HG03342 (cell line): ENCODE data around the gene CPM.

Experiments
- ATAC-seq: cut with Tn5 transposase; IDR thresholded peaks from one replicate; pipeline ENCODE4 v1.9.1; 2021; ENCODE audit warnings: mild to moderate bottlenecking, moderate library complexity; ENCODE audit not compliant: unreplicated experiment

Gene CPM

DNA sequence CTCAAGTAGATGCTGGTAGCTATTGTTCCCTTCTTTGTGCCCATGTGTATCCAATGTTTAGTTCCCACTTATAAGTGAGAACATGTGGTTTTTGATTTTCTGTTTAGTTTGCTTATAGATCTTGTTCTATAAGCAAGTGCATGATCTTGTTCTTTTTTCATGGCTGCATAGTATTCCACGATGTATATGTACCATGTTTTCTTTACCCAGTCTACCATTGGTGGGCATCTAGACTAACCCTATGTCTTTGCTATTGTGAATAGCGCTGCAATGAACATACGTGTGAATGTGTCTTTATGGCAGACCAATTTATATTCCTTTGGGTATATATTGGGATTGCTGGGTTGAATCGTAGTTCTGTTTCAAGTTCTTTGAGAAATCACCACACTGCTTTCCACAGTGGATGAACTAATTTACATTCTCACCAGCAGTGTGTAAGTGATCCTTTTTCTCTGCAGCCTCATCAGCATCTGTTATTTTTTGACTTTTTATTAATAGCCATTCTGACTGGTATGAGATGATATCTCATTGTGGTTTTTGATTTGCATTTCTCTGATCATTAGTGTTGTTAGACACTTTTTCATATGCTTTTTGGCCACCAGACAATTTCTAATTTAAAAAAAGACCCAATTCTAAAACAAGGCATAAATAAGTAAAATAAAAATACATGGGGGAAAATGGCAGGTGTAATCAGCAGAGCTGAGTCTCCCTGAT, 50.6 kb downstream of the CPM start:
- no peak for ATAC-seq

DNA sequence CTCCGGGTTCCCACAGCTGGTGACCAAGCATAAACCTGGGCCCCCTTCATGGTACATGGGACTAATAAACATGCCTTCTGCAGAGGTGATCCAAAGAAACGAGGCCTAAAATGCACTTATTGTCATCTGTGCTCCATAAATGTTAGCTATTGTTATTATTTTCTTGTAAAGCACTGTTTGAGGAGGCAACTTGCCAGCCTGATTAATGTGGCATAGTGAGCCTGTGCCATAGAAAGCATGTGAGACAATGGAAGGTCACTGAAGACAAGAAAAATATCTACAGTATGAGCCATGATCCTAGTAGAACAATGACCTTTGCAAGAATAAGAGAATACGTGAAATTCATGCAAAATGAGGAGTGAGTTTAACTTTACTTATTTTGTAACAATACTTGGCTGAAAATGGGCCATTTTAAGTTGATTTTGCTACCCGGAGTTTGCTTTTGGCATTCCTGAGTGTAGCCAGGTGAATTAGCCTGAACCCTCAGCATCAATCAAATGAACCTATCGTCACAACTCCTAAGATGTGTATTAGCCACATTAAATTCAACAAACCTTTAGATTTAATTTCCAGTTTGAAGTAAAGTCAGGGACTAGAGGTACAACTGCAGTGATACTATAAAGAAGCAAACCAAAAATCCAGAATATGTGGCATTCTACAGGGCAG, 52.2 kb downstream of the CPM start:
- ATAC-seq: no peak

DNA sequence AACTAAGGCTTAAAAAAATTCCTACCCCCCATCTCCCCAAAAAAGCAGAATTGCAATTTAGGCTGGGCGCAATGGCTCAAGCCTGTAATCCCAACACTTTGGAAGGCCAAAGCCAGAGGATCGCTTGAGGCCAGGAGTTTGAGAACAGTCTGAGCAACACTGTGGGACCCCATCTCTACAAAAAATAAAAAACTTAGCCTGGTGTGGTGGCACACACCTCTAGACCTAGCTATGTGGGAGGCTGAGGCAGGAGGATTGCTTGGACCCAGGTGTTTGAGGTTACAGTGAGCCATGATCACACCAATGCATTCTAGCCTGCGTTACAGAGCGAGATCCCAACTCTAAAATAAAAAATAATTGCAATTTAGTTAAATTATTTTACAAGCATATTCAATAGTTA, 54.1 kb downstream of the CPM start:
- no peak for ATAC-seq

DNA sequence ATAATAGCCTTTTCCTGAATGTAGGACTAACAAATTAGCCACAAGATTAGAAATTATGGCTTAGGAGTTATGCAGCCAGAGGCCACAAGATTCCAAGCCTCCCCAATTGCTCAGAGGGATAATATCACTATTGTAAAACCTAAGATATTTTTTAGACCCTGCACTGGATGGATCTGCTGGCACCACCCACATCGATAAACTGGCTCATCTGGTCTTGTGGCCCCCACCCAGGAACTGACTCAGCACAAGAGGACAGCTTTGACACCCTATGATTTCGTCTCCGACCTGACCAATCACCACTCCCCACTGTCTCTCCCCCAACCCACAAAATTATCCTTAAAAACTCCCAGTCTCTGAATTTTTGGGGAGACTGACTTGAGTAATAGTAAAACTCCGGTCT, 54.7 kb downstream of the CPM start:
- no peak for ATAC-seq

DNA sequence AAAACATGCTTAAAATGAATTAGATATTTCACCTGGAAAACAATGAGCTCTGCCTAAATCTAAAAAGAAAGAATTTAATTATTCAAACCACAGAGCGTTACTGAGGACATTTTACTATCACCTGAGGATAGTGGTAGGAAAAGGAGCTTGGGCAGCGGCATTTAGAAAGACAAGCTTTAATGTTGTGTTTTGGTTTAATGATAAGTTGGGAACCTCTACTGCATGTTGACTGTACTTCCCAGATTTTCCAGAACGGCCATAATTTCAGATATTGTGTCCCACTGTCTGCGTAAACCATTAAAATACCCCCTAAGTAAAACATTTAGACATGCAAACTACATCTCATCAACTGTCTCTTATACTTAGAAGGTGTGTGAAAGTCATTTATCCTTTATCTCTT, 55.4 kb downstream of the CPM start:
- no peak for ATAC-seq

DNA sequence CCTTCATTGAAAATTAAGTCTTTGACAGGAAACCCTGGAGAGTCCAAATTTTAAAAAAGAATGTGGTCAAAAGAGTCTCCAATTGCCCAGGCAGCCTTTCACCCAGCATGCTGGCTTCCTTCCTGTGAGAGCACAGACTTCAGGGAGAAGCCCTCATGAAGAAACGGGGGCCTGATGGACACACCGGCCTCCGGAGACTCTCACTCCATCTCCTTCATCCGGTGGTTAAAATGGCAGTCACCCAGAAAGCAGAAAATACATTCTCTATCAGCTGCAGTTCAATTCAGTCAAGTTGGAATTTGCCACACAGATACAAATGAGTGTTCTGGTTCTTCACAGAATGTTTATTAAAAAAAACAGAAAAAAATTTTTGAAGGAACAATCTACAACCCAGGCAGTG, 56.5 kb downstream of the CPM start:
- ATAC-seq: no peak

DNA sequence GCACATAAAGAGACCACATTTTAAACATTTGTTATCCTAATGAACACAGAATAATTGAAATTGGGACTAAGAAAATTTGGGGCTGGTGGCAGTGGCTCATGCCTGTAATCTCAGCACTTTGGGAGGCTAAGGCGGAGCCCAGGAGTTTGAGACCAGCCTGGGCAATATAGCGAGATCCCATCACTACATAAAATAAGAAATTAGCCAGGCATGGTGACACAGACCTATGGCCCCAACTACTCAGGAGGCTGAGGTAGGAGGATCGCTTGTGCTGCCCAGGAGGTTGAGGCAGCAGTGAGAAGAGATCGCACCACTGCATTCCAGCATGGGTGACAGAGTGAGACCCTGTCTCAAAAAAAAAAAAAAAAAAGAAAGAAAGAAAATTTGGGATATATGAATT, 59.7 kb downstream of the CPM start:
- no peak for ATAC-seq

DNA sequence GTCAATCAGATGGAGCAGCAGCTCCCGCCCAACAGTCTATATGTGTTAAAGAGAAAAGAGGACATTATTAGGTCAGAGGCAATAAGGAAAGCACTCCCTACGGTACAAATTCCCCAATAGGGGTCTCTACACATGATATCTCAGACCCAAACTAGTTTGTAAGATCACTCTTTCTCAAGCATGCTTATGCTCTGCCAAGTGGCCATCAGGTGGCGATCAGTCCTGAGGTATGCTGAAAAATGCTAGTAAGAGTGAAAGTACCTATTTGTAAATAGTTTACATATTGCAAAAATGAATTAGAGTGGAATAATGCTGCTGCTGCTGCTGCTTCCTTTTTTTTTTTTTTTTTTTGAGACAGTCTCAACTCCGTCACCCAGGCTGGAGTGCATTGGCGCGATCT, 61.0 kb downstream of the CPM start:
- peak; percentile 47 for ATAC-seq

DNA sequence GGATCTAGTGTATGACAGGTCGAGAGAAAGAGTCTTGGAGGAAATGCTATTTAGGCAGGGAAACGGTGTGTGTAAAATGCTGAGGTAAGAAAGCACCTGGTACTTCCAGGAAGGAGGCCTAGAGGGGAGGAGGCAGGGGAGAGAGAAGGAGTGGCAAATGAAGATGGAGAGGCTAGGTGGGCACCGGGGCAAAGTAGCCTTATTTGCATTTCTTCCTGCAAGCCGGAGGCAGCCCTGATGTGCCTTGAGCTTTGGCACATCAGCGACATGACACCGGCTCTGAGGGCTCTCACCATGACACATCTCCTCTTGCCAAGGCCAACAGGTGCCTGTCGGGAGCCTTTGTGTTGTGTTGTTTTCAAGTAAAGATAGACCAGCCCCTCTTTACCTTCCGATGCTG, 61.6 kb downstream of the CPM start:
- ATAC-seq: no peak

DNA sequence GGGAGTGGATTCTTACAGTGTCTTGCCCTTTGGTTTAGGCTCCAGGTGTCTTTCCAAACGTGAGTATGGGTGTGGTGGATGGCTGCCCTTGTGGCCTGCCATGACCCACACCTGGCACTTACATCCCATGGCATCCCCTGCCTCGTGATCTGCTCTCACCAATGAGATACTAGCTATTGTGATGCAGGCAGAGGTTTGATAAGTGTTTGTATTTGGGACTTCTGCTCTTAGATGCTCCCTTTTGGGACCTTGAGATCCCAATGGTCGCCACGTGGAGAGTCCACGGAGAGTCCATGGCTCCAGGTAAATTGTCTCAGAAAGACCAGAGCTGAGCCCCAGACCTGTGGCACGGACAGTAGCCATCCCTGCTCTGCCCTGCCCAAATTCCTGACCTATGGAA, 62.5 kb downstream of the CPM start:
- no peak for ATAC-seq

DNA sequence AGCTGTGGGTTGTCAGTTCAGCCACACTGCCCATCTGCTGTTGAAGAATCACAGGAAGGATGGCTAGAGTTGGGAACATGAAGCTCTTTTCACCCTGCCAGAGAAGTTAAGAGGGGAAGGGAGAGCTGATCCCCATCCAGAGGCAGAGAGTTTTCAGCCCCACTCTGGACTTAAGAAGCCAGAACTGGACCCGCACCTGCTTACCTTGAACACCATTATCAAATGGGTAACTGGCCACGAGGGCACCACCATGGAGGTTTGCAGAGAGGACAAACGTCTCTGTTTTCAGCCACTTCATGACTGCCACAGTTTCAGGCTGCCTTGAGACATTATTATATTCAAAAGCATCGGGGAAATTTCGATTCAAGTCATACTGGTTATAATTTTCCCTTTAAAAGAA, 63.0 kb downstream of the CPM start:
- ATAC-seq: no peak

DNA sequence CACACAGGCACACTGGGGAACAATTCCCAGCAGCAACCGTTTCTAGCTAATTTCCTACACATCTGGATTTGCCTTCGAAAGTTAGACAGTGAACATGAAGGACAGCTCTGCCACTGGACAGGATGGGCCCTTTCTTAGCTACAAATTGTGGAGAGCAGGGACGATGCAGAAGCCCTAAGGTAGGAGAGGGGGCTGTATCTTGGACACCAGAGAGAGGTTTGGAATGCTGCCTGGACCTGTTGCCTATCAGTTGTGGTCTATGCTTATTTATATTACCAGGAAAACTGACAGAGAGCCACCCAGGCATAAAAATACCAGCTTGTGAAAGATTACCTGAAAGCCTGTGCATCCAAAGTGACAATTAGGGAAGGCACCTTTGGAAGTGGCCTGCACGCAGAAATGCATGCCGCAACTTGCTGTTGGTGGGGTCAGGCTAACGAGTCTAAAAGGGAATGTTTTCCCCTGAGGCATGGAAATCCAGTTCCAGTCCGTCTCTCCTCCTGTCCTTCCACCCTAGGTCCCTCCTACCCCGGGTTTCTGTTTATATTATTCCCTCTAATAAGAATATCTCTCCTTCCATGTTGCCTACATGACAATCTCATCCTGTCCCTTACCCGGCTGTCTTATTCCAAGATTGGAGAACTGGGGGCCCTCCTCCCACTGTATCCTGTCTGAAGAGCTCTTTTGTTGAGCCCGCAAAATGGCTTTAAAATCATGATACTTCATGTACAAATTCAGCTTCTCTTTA, 64.8 kb downstream of the CPM start:
- no peak for ATAC-seq

DNA sequence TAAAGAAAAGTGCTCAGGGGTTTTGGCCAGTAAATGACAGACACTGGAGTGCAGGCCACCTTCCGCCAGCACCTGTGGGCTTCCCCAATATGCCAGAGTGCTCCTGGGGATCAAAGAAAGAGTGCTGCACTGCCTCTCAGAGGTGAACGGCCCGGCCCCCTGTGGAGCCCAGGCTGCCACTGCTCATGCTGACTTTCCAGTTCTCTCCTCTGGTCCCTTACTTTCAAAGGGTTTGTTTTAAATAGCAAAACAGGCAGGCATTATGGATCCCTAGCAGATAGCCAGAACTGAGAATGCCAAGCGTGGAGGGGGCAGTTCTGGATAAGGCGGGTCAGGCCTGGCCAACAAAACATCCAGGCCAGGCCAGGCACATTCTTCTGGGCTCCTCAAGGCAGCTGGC, 65.4 kb downstream of the CPM start:
- ATAC-seq: no peak

DNA sequence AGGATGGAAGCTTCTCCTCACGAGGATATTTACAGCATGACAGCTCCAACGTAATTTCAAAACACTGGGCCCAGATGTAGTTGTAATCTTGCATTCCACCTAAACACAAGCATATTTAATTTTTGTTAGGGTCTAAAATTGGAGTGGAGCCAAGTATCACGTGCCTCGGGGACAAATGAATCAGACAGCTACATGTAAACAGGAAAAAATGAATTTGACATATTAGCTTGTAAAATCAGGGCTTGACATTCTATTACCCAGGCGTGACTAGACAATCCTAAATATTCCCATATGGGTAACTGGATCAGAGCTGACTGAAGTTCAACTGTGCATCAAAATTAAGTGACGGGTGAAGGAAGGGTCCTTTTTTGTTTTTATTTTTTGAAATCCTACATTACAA, 66.0 kb downstream of the CPM start:
- no peak for ATAC-seq

DNA sequence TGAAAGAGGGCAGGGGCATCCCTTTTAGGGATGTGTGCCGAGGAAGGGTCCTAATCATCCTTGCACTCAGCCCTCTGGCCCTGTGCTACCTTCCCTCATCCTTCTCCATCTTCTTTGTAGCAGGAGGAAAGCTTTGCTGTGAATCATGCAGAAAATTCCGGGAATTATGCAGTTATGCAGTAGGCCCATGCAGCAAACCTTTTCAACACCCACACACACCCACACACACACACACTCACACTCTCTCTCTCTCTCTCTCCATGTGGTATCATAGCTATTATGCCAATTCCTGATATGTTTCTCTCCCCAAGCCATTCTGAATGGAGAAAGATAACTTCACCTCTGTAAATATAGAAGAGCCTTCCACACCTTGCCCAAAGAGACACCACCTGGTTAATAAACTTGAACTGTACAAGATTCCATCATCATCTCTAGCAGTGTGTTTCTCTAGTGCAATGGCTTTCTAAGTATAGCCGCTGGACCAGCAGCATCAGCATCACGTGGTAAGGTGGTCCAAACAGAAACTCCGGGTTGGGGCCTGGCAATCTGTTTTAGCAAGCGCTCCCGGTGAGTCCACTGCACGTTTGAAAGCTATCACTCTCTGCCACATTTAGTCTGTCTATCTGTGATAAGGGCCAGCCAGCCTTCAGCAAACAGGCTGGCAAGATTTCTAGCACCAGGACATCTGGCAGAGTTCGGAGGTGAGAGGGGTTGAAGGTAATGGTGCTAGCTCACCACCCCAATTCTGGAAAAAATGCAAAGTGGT, 67.4 kb downstream of the CPM start:
- no peak for ATAC-seq

DNA sequence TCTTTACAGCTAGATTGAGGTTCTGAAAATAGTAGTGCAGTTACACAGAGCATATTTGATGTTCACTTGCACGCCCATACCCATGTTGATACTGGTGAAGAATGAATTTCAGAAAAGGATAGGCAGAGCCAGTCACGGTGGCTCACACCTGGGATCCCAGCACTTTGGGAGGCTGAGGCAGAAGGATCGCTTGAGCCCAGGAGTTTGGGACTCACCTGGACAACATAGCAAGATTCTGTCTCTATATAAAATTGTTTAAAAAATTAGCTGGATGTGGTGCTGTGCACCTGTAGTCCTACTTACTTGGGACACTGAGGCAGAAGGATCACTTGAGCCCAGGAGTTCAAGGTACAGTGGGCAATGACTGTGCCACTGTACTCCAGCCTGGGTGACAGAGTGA, 68.4 kb downstream of the CPM start:
- no peak for ATAC-seq

DNA sequence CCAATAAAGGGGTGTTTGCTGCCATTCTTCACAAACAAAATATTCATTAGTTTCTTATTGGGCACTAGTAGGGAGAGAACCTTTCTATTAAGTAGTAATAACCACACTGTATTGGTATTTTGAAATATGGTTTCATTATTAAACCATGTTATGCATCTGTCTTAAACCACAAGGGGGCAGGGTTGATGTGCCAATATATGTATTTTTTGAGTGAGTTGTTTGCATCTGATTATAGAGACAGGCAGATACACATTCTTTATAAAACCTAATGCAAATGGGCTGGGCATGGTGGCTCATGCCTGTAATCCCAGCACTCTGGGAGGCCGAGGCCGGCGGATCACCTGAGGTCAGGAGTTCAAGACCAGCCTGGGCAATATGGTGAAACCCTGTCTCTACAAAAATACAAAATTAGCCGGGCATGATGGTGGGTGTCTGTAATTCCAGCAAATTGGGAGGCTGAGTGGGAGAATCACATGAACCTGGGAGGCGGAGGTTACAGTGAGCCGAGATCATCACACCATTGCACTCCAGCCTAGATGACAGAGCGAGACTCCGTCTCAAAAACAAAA, 69.0 kb downstream of the CPM start:
- ATAC-seq: peak; percentile 57

DNA sequence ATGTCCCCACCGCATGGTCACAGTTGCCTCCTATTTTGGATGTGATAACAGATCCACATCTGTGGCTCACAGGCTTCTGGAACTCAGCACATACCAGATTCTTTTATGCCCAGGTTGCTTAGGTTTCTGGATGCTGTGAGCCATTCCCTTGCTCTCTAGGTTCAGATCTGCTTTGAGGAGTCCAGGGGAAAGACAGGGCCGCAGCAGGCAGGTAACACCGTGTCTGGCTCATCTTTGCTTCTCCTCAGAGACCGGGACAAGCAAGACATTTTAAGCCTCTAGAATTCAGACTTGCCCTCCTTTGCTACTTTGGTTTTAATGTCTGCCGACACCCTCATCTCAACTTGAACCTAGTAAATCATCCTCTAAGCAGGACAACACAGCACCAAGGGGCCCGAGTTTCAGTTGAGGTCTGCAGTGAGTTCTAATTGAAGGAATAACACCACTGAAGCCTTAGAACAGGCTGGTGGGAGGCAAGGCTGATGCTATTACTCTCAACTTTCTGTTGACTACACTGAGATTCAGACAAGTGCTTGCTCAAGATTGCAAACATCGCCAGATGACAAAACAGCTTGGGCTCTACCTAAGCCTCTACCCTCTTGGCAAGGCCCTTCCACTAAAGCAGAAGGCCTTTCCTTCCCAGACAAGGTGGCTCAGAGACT, 69.7 kb downstream of the CPM start:
- no peak for ATAC-seq

DNA sequence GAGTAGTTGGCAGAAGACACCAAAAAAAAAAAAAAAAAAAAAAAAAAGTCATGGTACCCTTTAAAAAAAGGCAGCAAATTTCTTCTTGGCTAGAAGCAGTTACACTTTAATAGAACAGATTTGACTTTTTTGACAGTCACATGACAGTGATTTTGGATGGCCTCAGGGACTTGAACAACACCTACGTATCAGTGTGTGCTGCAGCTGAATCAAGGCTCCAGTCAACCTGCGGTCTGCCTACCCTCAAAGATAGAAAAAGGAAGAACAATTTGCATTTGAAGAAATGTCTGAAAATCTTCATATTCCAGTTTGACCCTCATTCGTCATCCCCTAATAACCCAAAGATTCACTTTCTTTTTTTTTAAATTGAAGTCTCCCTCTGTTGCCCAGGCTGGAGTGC, 71.1 kb downstream of the CPM start:
- ATAC-seq: no peak

DNA sequence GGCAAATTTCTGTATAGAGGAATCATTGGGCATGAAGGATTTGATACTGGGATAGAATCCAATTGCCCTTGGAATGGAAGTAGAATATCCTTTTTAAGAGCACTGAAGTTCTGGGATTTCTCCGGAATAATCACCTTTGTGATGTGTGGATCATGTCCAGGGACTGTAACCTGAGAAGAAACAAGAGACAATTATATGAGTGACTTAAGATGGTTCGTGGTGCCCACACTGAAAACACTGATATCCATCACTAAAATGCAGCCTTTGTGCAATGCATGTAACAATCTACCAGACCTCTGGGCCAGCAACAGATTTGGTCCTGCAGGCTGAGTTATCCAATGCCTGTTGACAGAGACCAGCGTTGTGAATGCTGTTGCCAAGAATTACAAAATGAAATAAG, 76.5 kb downstream of the CPM start:
- ATAC-seq: no peak

DNA sequence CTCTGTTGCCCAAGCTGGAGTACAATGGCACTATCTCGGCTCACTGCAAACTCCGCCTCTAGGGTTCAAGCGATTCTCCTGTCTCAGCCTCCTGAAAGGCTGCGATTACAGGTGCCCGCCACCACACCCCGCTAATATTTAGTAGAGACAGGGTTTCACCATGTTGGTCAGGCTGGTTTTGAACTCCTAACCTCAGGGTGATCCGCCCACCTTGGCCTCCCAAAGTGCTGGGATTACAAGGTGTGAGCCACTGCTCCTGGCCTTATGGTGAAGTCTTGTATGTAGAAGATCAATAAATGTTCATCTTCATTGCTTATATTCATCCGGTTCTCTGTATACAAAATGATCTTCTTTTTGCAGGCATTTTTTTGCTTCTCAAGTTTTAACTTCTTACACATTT, 77.2 kb downstream of the CPM start:
- no peak for ATAC-seq
